Esophagus (tissue), 2 donors: ENCODE measurements around the gene TSPAN1. TPM values are rescaled to one million over a fixed set of nuclear protein-coding genes. Genes with fewer than 3 reads are reported as not detected.

Source experiments
- H3K27ac ChIP-seq, 2 donors: one replicate each; pipeline ENCODE4 v1.5.1; 2013; ENCODE audit warnings: low read depth in 2 of 2, mild to moderate bottlenecking in 2 of 2, inconsistent platforms in 1 of 2, low read length in 1 of 2, moderate library complexity in 1 of 2
- H3K27me3 ChIP-seq, 2 donors: one replicate each; pipeline ENCODE4 v1.6.1; 2013; ENCODE audit warnings: low read length in 2 of 2, control low read depth in 1 of 2, mild to moderate bottlenecking in 1 of 2; ENCODE audit not compliant: insufficient read depth in 2 of 2, control insufficient read depth in 1 of 2
- H3K36me3 ChIP-seq, 2 donors: one replicate each; pipeline ENCODE4 v1.6.1; 2013; ENCODE audit warnings: low read length in 1 of 2; ENCODE audit not compliant: control insufficient read depth in 2 of 2, insufficient read depth in 2 of 2
- H3K4me1 ChIP-seq, 2 donors: one replicate each; pipeline ENCODE4 v1.6.1; 2013; ENCODE audit warnings: low read length in 1 of 2; ENCODE audit not compliant: control insufficient read depth in 2 of 2, insufficient read depth in 2 of 2
- H3K4me3 ChIP-seq, 2 donors: one replicate each; pipeline ENCODE4 v1.5.1; 2013; ENCODE audit warnings: low read length in 2 of 2, mild to moderate bottlenecking in 2 of 2, low read depth in 1 of 2, moderate library complexity in 1 of 2
- H3K9me3 ChIP-seq, 2 donors: one replicate each; pipeline ENCODE4 v1.6.1; 2013; ENCODE audit warnings: mild to moderate bottlenecking in 2 of 2, low read depth in 1 of 2, low read length in 1 of 2, moderate library complexity in 1 of 2; ENCODE audit not compliant: control insufficient read depth in 2 of 2, insufficient read depth in 1 of 2
- WGBS, 2 donors: extraction: QIAGEN DNeasy Blood & Tissue Kit; methylation state at CpG; one replicate each; pipeline ENCODE4 v1.1.7; 2013; 5-methylcytosine and 5-hydroxymethylcytosine counted together
- polyA plus RNA-seq, 2 donors: library from polyadenylated mRNA; stranded (reverse); fragments of 200-250 nt; gene quantifications; one replicate each; pipeline ENCODE4 v1.2.3, GENCODE V29; 2013
- donor health status: healthy with polysubstance abuse.
- donor health status: Bipolar disorder and iron deficiency.

TSPAN1 gene
- polyA plus RNA-seq, 2 donors: 2.2 to 2.3 TPM

DNA sequence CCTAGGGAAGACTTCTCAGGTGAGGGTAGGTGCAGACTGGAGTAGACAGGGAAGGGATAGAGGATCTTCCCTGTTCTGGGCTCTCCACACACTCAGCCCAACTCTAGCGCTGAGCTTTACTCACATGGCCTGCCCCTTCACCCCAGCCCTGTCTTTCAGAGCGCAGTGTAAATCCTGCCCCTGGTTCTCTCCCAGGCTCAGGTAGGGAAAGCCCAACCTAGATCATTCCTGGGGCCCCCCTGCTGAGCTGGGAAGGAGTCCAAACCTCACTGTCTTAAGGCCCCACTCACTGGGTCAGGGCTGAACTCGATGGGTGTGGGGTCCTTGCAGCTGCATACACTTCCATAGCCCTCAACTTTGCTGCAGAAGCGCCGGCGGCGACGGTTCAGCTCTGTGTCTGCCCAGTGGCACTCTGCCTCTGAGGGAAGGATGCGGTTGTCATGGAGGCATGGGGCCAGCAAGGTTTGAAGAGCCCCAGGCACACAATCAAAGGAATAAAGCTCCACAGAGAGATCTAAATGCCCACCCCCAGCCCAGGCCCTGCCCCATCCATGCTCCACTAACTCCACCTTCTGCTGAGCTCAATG, 19.2 kb downstream of the TSPAN1 start:
- WGBS, 2 donors: 86 to 89% methylated on average over 9 of the region's 9 CpGs
- no peaks in the 10 kb centered on the region for H3K9me3 ChIP-seq
- H3K27me3 ChIP-seq: no peaks in the 10 kb centered on the region
- no peak overlapping the region for H3K27ac ChIP-seq
- H3K36me3 ChIP-seq: peaks cover 6 to 21% of the 10 kb centered on the region in 2 donors
- H3K4me1 ChIP-seq: peaks cover 0 to 3% of the 10 kb centered on the region in 2 donors
- H3K4me3 ChIP-seq: no peak overlapping the region

DNA sequence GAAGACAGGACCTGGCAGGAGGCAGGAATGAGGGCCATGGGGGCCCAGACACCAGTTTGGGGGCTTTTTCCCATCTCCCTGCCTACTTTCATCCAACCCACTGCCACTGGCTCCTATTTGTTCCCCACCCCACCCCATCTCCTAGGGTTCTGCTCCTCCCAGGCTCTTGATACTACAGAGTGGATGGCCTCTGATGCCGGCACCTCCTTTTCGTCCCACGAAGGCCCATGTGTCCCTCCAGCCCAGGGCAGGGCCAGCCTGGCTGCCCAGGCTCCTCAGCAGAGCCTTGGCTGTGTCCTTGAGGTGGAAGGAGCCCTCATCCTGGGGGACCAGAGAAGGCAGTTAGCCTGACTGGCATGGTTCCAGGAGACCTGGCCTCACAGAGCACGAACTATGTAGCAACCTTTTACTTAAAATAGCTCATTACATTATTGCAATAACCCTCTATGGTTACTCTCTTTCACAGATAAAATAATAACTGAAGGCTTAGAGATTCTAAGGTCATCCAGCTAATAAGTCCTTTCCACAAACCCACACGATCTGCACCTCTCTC, 19.8 kb downstream of the TSPAN1 start:
- WGBS, 2 donors: 77 to 81% methylated on average over 5 of the region's 5 CpGs

DNA sequence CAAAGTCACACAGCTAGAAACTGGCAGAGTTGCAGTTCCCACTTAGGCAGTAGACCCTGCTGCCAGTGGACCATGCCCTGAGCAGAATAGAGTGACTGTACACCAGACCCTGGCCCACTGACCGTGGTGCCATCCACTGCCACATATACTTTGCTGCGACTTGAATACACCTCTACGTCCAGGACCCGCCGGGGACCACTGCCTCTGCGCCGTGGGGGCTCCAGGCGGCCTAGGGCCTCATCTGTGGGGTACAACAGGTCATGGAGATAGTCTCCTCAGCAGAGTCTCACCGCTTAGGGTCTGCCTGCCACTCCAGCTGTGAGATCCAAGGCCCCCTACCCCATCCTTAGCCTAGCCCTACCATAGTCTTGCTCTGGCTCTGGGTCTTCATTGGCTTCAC, 21.7 kb downstream of the TSPAN1 start:
- Histone ChIP-seq H3K4me1 (peaks cover 0 to 3% of the 10 kb centered on the region in 2 donors), H3K27me3 (no peaks in the 10 kb centered on the region), H3K27ac (no peak overlapping the region), H3K4me3 (no peak overlapping the region), H3K9me3 (no peaks in the 10 kb centered on the region), H3K36me3 (peaks cover 0 to 21% of the 10 kb centered on the region in 2 donors)
- 93 to 95% methylated on average over 9 of the region's 9 CpGs for WGBS, 2 donors

More for the DNA sequence above, 19.8 kb downstream of the TSPAN1 start:
- peaks cover 0 to 3% of the 10 kb centered on the region in 2 donors for H3K4me1 ChIP-seq
- H3K4me3 ChIP-seq: no peak overlapping the region
- no peaks in the 10 kb centered on the region for H3K27me3 ChIP-seq
- peaks cover 6 to 21% of the 10 kb centered on the region in 2 donors for H3K36me3 ChIP-seq
- H3K27ac ChIP-seq: no peak overlapping the region
- H3K9me3 ChIP-seq: no peaks in the 10 kb centered on the region

DNA sequence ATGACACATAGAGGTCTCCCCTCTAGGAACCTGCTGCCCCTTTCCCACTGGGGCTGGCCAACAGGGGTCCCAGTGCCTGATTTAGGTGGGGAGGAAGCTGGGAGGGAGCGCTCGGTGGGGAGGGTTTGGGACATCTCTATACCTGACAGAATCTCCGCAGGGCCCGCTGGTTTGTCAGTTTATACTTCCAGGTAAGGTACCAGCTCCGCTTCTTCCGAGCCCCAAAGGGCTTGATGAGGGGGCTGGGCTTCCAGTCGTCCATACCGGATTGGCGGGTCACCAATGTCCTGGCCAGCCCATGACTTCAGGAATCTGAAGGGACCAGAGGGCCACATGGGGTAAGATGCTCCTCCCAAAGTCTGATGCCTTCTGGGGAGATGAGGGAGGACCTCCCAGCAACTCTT, 22.7 kb downstream of the TSPAN1 start:
- 47 to 53% methylated on average over 9 of the region's 9 CpGs for WGBS, 2 donors

DNA sequence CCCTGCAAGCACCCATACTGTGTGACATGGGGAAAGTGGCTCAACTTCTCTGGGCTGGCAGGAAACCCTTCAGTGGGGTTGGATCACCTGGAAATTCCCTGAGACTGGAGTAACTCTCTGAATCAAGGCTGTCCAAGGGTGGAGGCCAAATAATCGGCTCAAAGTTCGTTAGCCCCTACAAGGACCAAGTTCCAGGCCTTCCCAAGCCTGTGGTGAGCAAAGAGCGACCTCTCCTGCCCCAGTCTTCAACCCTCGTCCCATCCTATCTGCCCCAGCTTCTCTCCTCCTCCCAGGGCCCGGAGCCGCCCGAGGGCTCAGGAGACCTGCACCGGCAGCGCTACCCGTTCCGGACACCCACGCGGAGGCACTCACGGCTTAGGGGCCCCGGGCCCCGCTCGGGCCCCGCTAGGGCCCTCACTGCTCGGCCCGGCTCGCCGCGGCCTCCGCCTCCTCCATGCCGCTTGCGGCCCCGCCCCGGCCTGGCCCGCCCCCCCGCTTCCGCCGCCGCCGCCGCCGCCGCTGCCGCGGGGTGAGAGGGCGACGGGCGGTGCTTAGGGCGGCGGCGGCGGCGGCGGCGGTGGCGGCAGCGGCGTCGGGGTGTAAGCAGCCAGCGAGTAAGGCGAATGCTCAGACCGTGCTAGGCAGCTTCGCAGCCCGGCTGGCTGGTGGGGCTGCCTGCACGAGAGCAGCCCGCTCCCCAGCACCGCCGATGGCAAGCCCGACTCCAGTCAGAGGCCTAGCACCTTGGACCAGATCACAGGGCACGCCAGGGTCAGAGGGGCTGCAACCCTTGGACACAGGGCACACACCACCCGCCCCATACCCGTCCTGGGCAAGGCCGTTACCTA, 23.3 kb downstream of the TSPAN1 start, which contains the start of gene POMGNT1:
Gene POMGNT1 (minus strand): TSS at position 471 of the 848 bp plus-strand sequence. CDS start 613 bp downstream, outside the sequence.
- peaks cover 0 to 6% of the 10 kb centered on the region in 2 donors for H3K4me1 ChIP-seq

More for the DNA sequence above, 22.7 kb downstream of the TSPAN1 start:
- peak overlapping the region; percentile 68 to 74 for H3K4me3 ChIP-seq
- peaks cover 0 to 3% of the 10 kb centered on the region in 2 donors for H3K4me1 ChIP-seq
- peaks cover 0 to 14% of the 10 kb centered on the region in 2 donors for H3K36me3 ChIP-seq
- H3K27me3 ChIP-seq: no peaks in the 10 kb centered on the region
- no peaks in the 10 kb centered on the region for H3K9me3 ChIP-seq
- H3K27ac ChIP-seq: peak overlapping the region in 1 of 2 donors; percentile 69

DNA sequence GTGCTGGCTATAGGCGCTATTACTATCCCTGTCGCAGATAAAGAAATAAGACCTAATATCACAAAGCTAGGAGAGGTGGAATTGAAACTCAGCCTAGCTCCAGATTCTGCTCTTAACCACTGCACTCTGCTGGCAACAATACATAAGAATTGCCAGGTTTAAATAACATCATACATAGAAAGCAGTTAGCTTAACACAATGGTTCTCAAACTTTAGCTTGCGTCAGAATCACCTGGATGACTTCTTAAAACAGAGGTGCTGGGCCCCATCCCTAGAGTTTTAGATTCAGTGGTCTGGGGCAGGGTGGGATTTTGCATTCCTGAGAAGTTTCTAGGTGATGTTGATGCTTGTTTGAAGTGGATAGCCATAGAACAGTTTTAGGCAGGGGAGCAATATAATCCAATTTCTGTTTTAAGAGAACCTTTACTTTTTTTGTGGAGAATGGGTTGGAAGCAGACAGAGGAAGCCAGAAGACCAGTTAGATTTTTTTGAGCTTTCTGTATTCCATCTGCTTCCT, 24.4 kb downstream of the TSPAN1 start:
- WGBS, 2 donors: 58 to 62% methylated on average over 3 of the region's 3 CpGs
- no peak overlapping the region for H3K4me3 ChIP-seq

More for the DNA sequence above, 23.3 kb downstream of the TSPAN1 start, which contains the start of gene POMGNT1:
- Histone ChIP-seq H3K4me3 (peak within 1 kb of the TSS; percentile 74 to 84), H3K36me3 (peaks cover 0 to 10% of the 10 kb centered on the region in 2 donors), H3K9me3 (no peaks in the 10 kb centered on the region), H3K27ac (peak within 1 kb of the TSS; percentile 78 to 86), H3K27me3 (no peaks in the 10 kb centered on the region)
- WGBS, 2 donors: 0% methylated on average over 44 to 67 of the region's 67 CpGs

DNA sequence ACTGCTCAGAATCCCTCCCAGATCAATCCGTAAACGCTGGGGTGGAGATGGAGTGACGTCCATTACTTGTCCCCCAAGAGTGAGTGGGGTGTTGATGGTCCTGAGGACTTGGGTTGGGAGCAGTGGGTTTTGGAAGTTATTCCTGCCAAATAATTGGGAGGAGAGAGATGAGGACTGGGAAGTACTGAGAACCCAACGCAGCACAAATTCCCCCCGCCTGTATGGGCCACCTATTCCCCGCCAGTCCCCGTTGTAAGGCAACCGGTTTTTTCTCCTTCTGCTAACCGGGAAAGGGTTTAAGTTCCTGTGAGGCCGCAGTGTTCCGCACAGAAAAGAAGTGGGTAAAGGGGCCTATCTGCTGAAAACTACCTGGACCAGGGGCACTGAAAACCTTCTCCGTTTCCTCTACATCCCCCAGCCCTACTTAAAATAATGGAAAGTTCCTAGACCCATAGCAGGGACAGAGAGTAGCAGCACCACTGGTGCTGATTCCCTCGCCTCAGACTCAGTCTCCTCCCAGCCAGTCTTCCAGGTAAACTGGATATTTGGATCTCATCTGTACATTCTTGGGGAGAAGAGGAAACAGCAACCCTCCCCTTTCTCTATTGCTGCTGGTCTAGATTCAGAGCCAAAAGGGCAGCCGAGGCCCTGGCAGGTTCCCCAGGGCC, 29.0 kb downstream of the TSPAN1 start:
- Histone ChIP-seq H3K4me3 (peak overlapping the region; percentile 53 to 65), H3K36me3 (no peaks in the 10 kb centered on the region), H3K4me1 (peaks cover 3 to 7% of the 10 kb centered on the region in 2 donors), H3K27me3 (no peaks in the 10 kb centered on the region), H3K27ac (peak overlapping the region; percentile 69 to 90), H3K9me3 (no peaks in the 10 kb centered on the region)
- WGBS, 2 donors: 23 to 35% methylated on average over 14 of the region's 14 CpGs

More for the DNA sequence above, 24.4 kb downstream of the TSPAN1 start:
- Histone ChIP-seq H3K4me1 (peaks cover 0 to 9% of the 10 kb centered on the region in 2 donors), H3K9me3 (no peaks in the 10 kb centered on the region), H3K27ac (no peak overlapping the region), H3K27me3 (no peaks in the 10 kb centered on the region), H3K36me3 (peaks cover 0 to 5% of the 10 kb centered on the region in 2 donors)

DNA sequence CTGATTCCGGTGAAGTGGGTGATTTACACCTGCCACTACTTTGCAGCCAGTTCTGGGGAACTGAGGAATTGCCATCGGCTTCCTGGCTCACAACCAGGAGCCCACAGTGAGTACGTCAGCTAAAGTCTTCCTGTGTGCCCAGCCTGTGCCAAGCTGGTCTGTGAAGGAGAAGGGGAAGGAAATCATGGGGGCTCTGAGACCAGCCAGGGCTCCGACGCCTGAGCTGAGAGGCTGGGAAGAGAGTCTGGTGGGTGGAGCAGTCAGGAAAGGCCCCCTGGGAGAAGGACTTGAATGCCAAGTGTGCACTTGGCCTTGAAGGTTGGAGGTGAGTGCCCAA, 29.5 kb downstream of the TSPAN1 start:
- Histone ChIP-seq H3K36me3 (no peaks in the 10 kb centered on the region), H3K27ac (peak overlapping the region; percentile 13 to 90), H3K4me3 (peak overlapping the region; percentile 53 to 65), H3K27me3 (no peaks in the 10 kb centered on the region), H3K4me1 (peaks cover 3 to 7% of the 10 kb centered on the region in 2 donors), H3K9me3 (no peaks in the 10 kb centered on the region)
- WGBS, 2 donors: 19 to 43% methylated on average over 5 of the region's 5 CpGs

DNA sequence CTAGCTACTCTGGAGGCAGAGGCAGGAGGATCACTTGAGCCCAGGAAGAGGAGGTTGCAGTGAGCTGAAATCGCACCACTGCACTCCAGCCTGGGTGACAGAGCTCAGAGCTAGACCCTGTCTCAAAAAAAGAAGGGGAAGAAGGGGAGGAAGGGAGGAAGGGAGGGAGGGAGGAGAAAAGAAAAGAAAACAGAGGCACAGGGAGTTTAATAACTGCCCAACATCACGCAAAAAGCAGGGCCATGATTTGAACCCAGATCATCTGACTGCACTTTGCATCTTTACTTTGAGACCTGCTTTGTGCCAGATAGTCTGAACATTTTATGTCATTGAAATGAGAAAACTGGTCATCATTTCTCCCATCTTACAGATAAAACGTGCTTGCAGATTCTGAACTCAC, 30.3 kb downstream of the TSPAN1 start:
- Histone ChIP-seq H3K9me3 (no peaks in the 10 kb centered on the region), H3K36me3 (no peaks in the 10 kb centered on the region), H3K4me3 (no peak overlapping the region), H3K4me1 (peaks cover 3 to 7% of the 10 kb centered on the region in 2 donors), H3K27ac (peak overlapping the region in 1 of 2 donors; percentile 1), H3K27me3 (no peaks in the 10 kb centered on the region)
- 70 to 78% methylated on average over 3 of the region's 3 CpGs for WGBS, 2 donors
